HG03175 (cell line): ENCODE data around the gene TRAF6.
"Not testable (repeated sequence)": the region's sequence is repeated elsewhere in the genome, so short reads cannot be mapped to it uniquely, and the experiment has no call there.

Source experiments
- ATAC-seq: cut with Tn5 transposase; IDR thresholded peaks from one replicate; pipeline ENCODE4 v1.9.1; 2021; ENCODE audit warnings: mild to moderate bottlenecking, moderate library complexity; ENCODE audit not compliant: unreplicated experiment

TRAF6 gene, protein sequence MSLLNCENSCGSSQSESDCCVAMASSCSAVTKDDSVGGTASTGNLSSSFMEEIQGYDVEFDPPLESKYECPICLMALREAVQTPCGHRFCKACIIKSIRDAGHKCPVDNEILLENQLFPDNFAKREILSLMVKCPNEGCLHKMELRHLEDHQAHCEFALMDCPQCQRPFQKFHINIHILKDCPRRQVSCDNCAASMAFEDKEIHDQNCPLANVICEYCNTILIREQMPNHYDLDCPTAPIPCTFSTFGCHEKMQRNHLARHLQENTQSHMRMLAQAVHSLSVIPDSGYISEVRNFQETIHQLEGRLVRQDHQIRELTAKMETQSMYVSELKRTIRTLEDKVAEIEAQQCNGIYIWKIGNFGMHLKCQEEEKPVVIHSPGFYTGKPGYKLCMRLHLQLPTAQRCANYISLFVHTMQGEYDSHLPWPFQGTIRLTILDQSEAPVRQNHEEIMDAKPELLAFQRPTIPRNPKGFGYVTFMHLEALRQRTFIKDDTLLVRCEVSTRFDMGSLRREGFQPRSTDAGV

DNA sequence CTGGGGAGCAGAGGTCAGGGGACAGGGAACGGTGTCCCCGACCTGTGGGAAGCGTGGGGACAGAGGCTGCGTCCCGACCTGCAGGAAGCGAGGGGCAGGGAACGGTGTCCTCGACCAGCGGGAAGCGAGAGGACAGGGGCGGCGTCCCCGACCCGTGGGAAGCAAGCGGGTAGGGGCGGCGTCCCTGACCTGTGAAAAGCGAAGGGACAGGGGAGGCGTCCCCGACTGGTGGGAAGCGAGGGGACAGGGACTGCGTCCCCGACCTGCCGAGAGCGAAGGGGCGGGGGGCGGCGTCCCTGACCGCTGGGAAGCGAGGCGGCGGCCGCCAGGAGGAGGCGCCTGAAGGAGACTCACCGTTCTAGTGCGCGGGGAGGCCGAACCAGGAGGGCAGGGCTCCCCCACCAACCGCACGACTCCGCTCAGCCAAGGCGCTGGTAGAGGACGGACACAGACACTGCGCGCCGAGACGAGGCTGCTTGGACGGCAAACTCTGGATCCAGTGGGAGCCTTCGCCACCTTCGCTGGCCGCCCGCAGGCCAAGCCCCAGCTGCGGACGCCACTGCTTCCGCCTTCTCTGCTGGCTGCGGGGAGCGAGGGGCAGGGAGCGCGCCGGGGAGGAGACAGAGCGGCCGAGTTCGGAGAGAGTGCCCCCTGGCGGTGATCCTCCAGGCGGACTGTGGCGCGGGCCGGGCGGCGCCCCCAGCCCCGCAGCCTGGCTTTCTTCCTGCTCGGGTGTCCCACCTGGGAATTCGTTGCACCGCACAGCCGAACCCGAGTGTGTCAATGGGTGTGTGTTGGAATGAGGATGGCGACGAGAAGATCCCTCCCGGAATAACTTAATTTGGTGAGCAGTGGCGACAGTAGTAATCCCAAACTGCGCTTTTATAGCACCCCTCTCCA lies at the start of gene TRAF6:
Gene TRAF6 (minus strand): TSS at position 579 of the 900 bp plus-strand sequence. CDS start 8,757 bp downstream, outside the sequence.
- peak; percentile 98 for ATAC-seq

DNA sequence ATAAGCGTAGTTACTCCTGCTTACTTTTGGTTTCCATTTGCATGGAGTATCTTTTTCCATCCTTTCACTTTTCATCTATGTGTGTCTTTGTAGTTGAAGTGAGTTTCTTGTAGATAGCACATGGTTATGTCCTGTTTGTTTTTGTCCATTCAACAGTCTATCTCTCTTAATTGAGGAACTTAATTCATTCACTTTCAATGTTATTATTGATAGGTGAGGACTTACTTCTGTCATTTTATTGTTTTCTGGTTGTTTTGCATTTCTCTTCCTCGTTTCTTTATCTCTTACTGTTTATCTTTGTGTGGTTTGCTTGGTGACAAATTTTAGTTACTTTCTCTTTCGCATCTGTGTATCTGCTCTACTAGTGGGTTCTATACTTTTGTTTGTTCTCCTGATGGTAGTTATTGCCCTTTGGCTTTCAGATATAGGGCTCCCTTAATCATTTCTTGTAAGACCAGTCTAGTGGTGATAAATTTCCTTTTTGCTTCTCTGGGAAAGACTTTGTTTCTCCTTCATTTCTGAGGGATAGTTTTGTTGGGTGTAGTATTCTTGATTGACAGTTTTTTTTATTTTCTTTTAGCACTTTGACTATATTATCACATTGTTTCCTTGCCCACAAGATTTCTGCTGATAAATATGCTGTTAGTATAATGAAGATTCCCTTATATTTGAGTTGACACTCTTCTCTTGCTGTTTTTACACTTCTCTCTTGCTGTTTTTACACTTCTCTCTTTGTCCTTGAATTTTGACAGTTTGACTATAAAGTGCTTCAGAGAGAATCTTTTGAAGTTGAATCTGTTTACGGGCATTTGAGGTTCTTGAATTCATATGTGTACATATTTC lies 48.7 kb upstream of the TRAF6 start:
- peak; percentile 91 for ATAC-seq

DNA sequence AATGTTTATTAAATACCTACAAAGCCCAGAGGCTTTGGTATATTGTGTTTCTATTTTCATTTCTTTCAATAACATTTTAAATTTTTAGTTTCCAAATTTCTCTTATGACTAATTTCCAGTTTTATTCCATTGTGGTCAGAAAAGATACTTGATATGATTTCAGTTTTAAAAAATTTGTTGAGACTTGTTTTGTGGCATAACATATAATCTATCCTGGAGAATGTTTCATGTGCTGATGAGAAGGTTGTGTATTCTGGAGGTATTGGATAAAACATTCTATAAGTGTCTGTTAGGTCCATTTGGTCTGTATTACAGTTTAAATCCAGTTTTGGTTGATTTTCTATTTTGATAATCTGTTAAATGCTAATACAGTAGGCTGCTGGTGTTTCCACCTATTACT lies 47.9 kb upstream of the TRAF6 start:
- no peak for ATAC-seq

DNA sequence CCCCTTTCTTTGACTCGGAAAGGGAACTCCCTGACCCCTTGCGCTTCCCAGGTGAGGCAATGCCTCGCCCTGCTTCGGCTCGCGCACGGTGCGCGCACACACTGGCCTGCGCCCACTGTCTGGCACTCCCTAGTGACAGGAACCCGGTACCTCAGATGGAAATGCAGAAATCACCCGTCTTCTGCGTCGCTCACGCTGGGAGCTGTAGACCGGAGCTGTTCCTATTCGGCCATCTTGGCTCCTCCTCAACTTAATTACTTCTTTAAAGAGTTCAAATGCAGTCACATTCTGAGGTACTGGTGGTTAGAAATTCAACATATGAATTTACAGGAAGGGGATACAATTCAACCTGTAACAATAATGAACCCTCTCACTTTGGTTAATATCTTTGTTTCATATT lies 47.3 kb upstream of the TRAF6 start:
- not testable (repeated sequence) for ATAC-seq

DNA sequence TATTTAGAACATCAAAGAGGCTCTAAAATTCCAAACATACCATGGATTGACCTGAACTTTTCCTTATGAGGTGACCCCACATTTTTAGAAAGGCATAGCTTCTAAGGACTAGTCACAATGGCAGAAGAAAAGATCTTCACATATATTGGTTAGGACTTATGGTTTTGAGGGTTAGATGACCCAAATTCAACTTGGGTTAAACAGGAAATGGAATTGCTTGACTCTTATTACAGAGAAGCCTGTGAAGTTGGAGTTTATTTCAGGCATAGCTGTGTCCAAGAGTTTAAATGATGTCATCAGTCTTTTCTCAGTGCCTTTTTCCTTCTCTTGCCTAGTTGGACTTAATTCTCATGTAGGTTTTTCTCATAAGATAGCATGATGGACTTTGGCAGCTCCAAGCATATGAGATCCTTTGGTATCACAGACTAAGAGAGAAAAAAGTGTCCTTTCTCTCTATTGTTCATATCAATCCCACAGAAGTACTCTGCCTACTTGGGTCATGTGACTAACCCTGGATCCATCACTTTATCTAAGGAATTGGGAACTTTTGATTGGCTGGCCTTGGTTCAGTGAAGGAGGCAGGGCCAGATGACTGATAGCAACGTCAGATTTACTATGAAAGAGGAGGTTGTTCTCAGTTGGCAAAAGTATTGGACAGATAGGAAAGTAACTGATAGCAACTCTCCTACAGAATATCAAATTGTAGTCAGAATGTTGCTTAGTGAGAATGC lies 40.5 kb upstream of the TRAF6 start:
- ATAC-seq, result no peak

DNA sequence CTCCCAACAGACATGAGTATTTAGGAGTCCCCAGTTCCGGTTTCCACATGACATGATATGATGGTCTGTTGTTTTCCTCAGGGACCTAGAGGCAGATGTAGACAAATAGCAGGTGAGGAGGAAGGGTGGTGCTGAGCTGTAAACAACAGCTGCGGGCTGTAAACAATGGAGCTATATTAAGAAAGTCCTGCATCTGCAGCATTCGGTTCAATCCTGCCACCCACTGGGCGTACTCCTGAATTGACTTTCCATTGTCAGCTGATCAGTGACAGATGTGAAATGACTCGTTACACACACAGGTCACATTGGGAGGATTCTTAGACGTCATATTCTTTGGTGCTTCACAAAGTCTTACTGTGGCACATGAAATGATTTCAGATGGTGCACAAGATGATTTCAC lies 30.9 kb upstream of the TRAF6 start:
- ATAC-seq, result peak; percentile 96

DNA sequence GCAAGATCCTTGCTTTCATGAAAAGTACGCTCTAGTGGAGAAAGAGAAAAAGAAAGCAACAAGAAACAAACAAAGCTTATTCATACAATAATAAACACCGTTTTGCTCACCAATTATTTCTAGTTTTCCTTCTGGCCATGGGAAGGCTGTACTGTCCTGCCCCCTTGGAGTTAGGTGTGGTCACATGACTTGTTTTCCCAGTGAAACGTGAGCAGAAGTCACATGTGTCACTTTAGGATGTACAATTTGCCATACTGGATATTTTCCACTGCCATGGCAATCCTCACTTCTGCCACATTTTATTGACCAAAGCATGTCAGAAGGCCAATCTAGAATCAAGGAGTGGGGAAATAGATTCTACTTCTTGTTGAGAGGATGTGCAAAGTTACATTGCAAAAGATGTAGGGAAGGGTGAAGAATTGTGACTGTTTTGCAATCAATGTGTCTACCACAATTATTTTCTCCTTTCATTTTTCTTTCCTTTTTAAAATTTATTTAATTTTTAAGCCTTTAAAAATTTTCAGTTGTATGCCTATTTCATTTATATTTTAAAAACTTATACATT lies 24.3 kb upstream of the TRAF6 start:
- ATAC-seq, result no peak

DNA sequence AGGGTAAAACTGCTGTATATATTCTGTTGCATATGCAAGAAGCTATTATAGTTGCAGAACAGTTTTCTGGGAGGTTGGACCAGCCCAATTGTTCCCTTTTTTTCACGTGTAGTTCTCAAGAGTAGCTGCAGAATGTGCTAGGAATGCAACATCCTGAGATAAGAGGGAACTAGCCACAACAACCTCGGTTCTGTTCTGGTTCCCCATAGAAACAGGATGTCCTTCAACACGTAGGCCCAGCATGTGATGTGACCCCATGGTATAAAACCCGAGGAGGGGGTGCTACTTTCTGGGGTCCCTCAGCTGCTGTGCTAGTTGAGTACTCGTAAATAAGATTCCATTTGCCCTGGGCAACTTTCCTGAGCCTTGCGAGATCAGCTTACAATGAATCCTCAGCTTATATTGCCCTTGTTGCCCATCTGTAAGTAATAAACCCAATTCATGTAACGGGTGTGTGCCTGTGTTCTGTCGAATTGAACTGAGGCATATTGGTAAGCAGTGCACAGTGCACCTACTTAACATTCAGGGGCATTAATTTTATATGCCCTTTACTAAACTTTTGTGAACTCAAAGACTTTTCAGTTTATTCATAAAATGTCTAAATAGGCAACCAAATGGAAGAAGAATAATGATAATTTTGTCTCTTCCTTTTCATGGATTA lies 23.0 kb upstream of the TRAF6 start:
- no peak for ATAC-seq

DNA sequence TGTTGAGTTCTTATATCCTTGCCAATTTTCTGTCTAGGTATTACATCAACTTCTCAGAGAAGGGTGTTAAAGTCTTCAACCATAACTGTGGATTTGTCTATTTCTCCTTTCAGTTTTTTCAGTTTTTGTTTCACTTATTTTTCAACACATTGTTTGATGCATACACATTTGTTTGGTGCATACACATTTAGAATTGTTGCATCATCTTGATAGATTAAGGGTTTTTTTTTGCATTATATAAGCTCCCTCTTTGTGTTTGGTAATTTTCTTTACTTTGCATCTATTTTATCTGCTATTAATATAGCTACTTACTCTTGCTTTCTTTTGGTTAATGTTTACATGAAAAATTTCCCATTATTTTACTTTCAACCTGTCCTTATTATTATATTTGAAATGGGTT lies 20.8 kb upstream of the TRAF6 start:
- no peak for ATAC-seq

DNA sequence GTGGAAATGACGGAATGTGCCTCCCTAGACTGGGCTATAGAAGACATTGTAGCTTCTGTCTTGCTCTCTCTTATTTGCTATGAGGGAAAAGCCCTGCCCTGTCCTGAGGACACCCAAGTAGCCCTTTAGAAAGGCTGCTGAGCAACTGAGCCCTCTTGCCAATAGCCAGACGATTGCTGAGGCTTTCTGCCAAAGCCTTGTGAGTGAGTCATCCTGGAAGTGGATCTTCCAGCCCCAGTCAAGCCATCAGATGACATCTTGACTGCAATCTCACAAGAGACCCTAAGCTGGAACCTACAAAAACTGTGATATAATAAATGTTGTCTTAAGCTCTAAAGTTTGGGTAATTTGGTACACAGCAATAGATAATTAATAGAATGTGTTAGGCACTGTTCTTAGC lies 3.9 kb upstream of the TRAF6 start:
- no peak for ATAC-seq

DNA sequence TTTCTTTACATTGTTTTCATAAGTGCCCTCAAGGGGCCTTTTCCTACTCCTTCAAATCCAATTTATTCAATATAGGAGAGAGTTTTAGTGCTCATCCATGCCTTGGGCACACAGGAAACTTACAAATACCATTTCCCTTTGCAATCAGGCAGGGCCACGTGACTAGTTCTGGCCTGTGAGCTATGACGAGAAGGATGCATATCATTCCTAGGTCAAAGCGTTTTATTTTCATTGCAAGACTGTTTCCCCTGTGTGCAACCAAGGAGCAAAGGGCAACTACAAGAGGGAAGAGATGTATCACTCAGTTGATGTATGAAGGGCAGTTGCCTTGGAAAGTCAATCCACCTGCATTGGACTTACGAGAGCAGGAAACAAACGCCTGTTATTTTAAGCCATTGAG lies 1.9 kb upstream of the TRAF6 start:
- no peak for ATAC-seq

DNA sequence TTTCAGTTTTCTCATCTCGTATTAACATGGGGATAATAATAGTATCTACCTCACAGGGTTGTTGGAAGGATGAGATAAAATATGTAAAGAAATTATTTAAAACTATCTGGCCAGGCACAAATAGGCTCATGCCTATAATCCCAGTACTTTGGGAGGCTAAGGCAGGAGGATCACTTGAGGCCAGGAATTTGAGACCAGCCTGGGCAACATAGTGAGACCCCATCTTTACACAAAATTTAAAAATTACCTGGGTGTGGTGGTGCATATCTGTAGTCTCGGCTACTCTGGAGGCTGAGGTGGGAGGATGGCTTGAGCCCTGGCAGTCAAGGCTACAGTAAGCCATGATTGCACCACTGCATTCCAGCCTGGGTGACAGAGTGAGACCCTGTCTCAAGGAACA lies 990 bp upstream of the TRAF6 start:
- ATAC-seq, result not testable (repeated sequence)

DNA sequence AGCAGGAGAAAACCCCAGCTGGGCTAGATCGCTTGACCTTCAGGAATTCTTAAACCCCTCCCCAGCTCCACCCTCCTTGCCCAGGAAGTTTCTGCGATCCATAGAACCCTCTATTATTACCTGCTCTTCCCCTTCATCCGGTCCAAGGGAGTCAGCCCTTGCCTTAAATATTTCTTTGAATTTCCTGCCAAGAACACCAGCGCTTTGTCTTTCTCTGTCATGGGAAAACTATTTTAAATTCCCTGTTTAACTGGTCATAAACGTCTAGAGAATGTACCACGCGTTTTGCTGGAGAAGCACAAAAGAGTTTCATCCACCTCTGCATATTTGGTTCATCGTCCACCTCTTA lies 496 bp upstream of the TRAF6 start:
- ATAC-seq, result no peak

DNA sequence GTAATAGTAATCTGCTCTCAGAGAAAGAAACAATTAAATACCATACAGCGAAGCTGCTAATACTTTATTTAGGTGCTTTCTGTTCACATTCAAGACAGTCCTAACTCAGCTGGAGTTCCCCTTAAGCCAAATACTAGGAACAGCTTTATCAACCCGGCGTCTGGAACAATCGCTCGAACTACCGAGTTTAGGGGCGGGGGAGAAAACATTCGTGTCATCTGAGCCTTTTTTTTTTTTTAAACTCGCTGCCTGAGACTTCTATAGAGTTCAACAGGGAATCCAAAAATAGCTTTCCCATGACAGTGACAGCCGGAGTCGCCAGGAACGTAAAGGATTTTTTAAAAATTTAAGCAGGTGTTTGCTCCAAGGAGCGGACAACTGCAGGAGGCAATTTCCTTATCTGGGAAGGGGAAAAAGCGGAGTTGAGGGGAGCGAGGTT lies 852 bp downstream of the TRAF6 start:
- no peak for ATAC-seq

DNA sequence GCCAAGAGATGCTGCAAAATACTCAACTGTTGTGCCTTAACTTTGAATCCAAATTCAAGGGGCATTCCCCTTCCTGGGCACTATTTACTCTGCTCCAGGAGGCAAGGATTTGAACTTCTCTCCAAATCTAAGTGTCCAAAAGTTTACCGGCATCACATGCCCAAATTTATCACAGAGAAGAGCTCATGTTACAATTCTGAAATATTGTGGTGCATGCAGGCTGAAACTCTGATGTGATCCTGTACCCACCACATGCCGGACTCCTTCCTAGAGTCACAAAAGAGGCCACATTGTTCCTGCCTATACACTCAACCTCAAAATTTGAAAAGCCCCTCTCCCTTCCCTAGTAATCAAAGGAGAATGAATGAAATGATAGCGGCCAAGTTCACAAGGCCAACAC lies 1.3 kb downstream of the TRAF6 start:
- no peak for ATAC-seq

DNA sequence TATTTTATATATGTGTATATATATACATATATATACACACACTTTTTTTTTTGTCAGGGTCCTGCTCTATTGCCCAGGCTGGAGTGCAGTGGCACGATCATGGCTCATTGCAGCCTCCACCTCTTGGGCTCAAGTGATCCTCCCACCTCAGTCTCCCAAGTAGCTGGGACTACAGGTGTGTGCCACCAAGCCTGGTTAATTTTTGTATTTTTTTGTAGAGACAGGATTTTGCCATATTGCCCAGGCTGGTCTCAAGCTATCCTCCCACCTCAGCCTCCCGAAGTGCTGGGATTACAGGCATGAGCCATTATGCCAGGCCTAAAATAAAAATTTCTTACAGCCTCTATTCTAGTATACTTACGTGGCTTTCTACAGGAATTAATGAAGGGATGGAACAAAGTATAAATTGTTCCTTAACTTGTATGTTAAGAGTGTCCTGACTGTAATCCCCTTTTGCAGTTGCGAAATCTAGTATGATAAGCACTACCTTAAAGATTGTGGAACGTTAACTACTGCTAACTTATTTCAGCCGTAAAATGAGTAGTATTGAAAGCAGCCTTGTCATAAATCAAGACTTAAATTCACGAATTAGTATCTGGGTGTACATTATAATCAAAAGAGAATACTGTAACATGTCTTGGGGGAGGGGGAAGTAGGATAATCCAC lies 2.1 kb downstream of the TRAF6 start:
- no peak for ATAC-seq

DNA sequence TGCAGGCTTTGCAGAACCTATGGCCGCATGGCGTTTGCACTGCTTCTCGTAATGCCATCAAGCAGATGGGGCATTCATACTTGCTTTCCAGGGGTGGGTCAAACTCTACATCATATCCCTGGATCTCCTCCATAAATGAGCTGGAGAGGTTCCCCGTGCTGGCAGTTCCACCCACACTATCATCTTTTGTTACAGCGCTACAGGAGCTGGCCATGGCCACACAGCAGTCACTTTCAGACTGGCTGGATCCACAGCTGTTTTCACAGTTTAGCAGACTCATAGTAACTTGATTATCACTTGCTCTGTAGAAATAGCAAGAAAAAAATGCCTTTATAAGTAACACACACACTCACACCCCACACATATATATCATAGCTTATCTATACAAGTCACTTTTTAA lies 8.8 kb downstream of the TRAF6 start:
- no peak for ATAC-seq

DNA sequence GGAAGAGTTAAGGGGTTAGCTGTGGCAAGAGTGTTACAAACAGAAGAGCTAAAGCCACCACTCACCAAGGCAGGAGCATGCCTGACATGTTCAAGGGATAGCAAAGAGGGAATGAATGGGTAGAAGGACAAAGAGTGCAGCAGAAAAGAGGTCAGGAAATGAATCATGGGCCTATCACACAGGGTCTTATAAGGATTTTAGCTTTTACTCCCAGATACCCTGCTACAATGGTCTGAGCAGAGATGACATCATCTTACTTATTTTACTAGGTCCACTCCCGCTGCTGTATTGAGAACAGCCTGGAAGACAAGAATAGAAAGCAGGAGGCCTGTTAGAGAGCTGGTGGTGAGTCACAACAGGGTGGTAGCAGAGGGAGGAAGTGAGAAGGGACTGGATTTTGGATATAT lies 9.8 kb downstream of the TRAF6 start:
- ATAC-seq, result peak; percentile 80

DNA sequence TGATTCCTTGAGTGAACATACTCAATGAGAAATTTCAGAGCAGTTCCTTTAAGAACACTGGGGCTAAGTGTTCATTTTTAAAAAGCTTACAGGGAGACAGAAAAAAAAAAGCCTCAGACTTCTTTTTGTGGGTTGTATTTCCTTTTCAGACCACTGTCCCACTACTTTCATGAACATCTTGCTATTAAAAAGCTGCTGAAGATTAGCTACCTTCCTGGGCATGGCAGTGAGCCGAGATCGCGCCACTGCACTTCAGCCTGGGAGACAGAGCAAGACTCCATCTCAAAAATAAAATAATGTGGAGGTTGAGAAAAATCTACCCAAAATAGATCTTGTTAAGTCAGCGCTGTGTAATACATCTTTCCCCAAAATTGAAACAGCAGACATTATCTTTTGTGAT lies 10.8 kb downstream of the TRAF6 start:
- ATAC-seq, result no peak
